IMR-90 (cell line): ENCODE data around the gene NPAS2.

Source experiments
- CEBPB ChIP-seq: IDR thresholded peaks from 2 replicates; pipeline ENCODE4 v1.6.1; 2012; ENCODE audit warnings: low read depth, low read length, improper control_type of control experiment
- CHD1 ChIP-seq: IDR thresholded peaks from 2 replicates; pipeline ENCODE4 v1.6.1; 2012; ENCODE audit warnings: low read depth, low read length, improper control_type of control experiment
- CTCF ChIP-seq: conservative IDR thresholded peaks from 2 replicates; pipeline ENCODE4 v1.5.1; 2012; ENCODE audit warnings: mild to moderate bottlenecking, low read depth, low read length, improper control_type of control experiment
- MAFK ChIP-seq: IDR thresholded peaks from 2 replicates; pipeline ENCODE4 v1.6.1; 2012; ENCODE audit warnings: low read depth, low read length, improper control_type of control experiment
- MXI1 ChIP-seq: IDR thresholded peaks from 2 replicates; pipeline ENCODE4 v1.6.1; 2012; ENCODE audit warnings: low read depth, mild to moderate bottlenecking, low read length, moderate library complexity, borderline replicate concordance
- POLR2A ChIP-seq: IDR thresholded peaks from 2 replicates; pipeline ENCODE4 v1.6.1; 2012; ENCODE audit warnings: mild to moderate bottlenecking, low read depth, low read length
- RCOR1 ChIP-seq: IDR thresholded peaks from 2 replicates; pipeline ENCODE4 v1.6.1; 2012; ENCODE audit warnings: mild to moderate bottlenecking, low read length, improper control_type of control experiment; ENCODE audit not compliant: insufficient replicate concordance
- RFX5 ChIP-seq: IDR thresholded peaks from 2 replicates; pipeline ENCODE4 v1.8.0; 2012; ENCODE audit warnings: low read depth, mild to moderate bottlenecking, low read length, moderate library complexity

GRCh38 chr2:100963026-100963375 lies 143.1 kb downstream of the NPAS2 start:
- TF ChIP-seq RCOR1: no peak
- TF ChIP-seq CTCF: no peak
- no peak for TF ChIP-seq CHD1
- no peak for TF ChIP-seq MAFK
- TF ChIP-seq MXI1: no peak
- TF ChIP-seq POLR2A: no peak
- no peak for TF ChIP-seq CEBPB
- TF ChIP-seq RFX5: no peak
